K562 (cell line): ENCODE data around the gene EFCAB5. TPM values are rescaled to one million over a fixed set of nuclear protein-coding genes. Genes with fewer than 3 reads are reported as not detected.

Experiments
- CBFA2T3 ChIP-seq: fragments of 450-650 bp; IDR thresholded peaks from 2 replicates; pipeline ENCODE4 v1.6.1; 2017
- GTF2E2 ChIP-seq: fragments of 200-800 bp; sonication (Bioruptor generic); IDR thresholded peaks from 2 replicates; pipeline ENCODE4 v1.6.1; 2016; ENCODE audit warnings: missing genetic modification characterization, missing compliant biosample characterization
- KAT7 ChIP-seq: sonication (generic); formaldehyde crosslinking; IDR thresholded peaks from 2 replicates; pipeline ENCODE4 v1.8.0; 2022; ENCODE audit warnings: missing genetic modification reagents, mild to moderate bottlenecking, borderline replicate concordance
- KLF6 ChIP-seq: fragments of 250-450 bp; sonication (Bioruptor Pico); IDR thresholded peaks from 2 replicates; pipeline ENCODE4 v1.4.0; 2020; ENCODE audit warnings: mild to moderate bottlenecking, moderate library complexity, borderline replicate concordance
- LEF1 ChIP-seq: fragments of 450-650 bp; IDR thresholded peaks from 2 replicates; pipeline ENCODE4 v1.6.1; 2016; ENCODE audit warnings: mild to moderate bottlenecking
- NUFIP1 ChIP-seq: fragments of 450-650 bp; IDR thresholded peaks from 2 replicates; pipeline ENCODE4 v1.6.1; 2018; ENCODE audit not compliant: partially characterized antibody
- YY1 ChIP-seq, 3 experiments: IDR thresholded peaks; 2 replicates each; pipeline ENCODE4 v1.6.1; 2011; ENCODE audit warnings: low read length in 2 of 3, mild to moderate bottlenecking in 2 of 3, moderate library complexity in 2 of 3, borderline replicate concordance in 1 of 3, control low read depth in 1 of 3, low read depth in 1 of 3; ENCODE audit not compliant: insufficient read depth in 3 of 3, insufficient replicate concordance in 2 of 3, control insufficient read depth in 1 of 3, insufficient read length in 1 of 3; ENCODE audit errors: extremely low read depth in 1 of 3
- ZNF785 ChIP-seq: fragments of 250-450 bp; sonication (Bioruptor Pico); IDR thresholded peaks from 2 replicates; pipeline ENCODE4 v1.4.0; 2020; ENCODE audit warnings: mild to moderate bottlenecking
- polyA plus RNA-seq, 8 experiments: library from polyadenylated mRNA; depleted of rRNA in 4 of 8; stranded (reverse) in 5 of 8; unstranded in 3 of 8; fragments of >200 nt; fragmentation: Nextera tagmentation in 2 of 8; fragmentation: Illumina TruSeq in 1 of 8; extraction: Ambion mirVana in 2 of 8; extraction: Trizol in 1 of 8; gene quantifications; 2 replicates each; pipeline versions ENCODE4 v1.2.1 to v1.2.3, GENCODE V29; 2011 to 2014; ENCODE audit warnings: inconsistent platforms in 1 of 8, missing spikeins in 1 of 8
- total RNA-seq, 7 experiments: library from RNA; depleted of rRNA in 6 of 7; stranded (reverse); fragments of >200 nt in 6 of 7; fragmentation: Illumina TruSeq in 2 of 7; extraction: Trizol in 2 of 7; gene quantifications; 2 replicates each; pipeline versions ENCODE4 v1.2.1 to v1.2.3, GENCODE V29; 2011 to 2021; ENCODE audit warnings: low replicate concordance in 1 of 7
- TF ChIP-seq, protein P1 (sequence below): IDR thresholded peaks from 2 replicates; pipeline ENCODE4 v1.6.1; 2012; ENCODE audit warnings: low read depth, low read length, improper control_type of control experiment, borderline replicate concordance
- TF ChIP-seq, protein P2 (sequence below): fragments of 450-650 bp; conservative IDR thresholded peaks from 2 replicates; pipeline ENCODE4 v1.6.1; 2016; ENCODE audit warnings: missing genetic modification characterization, low read depth, mild to moderate bottlenecking, missing compliant biosample characterization, moderate library complexity

Gene EFCAB5
- total and polyA plus RNA-seq, 9 of the 15 experiments (the other 6 are each of a cell fraction or from before 2014, with no cell fraction given), result 0.06 to 0.11 TPM; not detected in 7

DNA sequence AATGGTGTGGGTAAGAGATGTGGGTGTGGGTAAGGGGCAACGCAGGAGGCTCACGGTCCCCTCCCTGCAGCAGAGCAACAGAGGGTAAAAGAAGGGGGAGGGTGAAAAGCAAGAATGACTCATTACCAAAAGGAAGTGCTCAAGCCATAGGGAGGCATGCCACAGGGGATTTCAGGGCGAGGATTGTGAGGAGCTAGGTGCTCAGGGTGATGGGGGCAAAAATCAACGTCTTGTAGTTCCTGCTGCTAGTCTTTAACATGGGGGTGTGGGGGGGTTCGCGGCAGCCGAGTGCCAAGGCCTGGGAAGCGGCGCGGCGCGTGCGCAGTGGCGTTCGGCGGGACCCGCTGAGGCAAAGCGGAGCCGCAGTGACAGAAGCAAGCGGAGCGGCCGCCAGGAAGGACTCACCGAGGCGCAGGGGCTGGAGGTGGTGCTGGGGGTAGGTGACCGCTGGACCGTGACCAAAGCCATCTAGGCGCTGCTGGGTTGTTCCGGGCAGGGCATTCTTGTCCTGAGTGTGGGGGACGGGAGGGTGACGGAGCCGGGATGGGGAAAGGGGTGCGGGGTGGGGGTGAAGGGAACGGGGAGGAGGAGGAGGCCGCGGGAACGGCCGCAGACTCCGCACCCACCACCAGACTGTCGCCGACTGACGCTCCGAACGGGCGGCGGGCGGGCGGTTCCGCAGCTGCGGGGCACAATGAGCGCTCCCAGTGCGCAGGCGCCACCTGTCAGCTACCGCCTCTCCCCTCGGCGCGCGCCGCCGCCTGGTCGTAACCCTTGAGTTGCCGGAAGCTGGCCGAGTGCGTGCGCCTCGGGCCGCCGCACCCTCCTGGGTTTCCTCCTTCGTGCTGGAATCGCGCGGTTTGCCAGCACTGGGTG is 11.7 kb upstream of the EFCAB5 start, which contains the start of gene SSH2 (continued):
- TF ChIP-seq, protein P1, sequence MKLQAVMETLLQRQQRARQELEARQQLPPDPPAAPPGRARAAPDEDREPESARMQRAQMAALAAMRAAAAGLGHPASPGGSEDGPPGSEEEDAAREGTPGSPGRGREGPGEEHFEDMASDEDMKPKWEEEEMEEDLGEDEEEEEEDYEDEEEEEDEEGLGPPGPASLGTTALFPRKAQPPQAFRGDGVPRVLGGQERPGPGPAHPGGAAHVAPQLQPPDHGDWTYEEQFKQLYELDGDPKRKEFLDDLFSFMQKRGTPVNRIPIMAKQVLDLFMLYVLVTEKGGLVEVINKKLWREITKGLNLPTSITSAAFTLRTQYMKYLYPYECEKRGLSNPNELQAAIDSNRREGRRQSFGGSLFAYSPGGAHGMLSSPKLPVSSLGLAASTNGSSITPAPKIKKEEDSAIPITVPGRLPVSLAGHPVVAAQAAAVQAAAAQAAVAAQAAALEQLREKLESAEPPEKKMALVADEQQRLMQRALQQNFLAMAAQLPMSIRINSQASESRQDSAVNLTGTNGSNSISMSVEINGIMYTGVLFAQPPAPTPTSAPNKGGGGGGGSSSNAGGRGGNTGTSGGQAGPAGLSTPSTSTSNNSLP, result no peak
- TF ChIP-seq, protein P2, sequence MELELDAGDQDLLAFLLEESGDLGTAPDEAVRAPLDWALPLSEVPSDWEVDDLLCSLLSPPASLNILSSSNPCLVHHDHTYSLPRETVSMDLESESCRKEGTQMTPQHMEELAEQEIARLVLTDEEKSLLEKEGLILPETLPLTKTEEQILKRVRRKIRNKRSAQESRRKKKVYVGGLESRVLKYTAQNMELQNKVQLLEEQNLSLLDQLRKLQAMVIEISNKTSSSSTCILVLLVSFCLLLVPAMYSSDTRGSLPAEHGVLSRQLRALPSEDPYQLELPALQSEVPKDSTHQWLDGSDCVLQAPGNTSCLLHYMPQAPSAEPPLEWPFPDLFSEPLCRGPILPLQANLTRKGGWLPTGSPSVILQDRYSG, result no peak
- no peak for TF ChIP-seq GTF2E2 (tag)
- TF ChIP-seq KAT7 (CRISPR knock-in tag), result no peak
- no peak for TF ChIP-seq KLF6
- TF ChIP-seq YY1 (IDR thresholded peaks at IDR 0.05; ENCODE audit: borderline replicate concordance in 1 of 3, control insufficient read depth in 1 of 3, extremely low read depth in 1 of 3, insufficient read depth in 3 of 3, insufficient read length in 1 of 3, insufficient replicate concordance in 2 of 3, low read depth in 1 of 3, low read length in 2 of 3), result peak in 2 of 3 experiments; percentile 34 to 52
- TF ChIP-seq ZNF785 (CRISPR knock-in tag), result no peak
- no peak for TF ChIP-seq LEF1
- no peak; the same call in 1 of the 2 replicates for TF ChIP-seq CBFA2T3
- TF ChIP-seq NUFIP1, result no peak
